Measurements from ENCODE around the gene RPS6KA2.

Gene RPS6KA2

DNA sequence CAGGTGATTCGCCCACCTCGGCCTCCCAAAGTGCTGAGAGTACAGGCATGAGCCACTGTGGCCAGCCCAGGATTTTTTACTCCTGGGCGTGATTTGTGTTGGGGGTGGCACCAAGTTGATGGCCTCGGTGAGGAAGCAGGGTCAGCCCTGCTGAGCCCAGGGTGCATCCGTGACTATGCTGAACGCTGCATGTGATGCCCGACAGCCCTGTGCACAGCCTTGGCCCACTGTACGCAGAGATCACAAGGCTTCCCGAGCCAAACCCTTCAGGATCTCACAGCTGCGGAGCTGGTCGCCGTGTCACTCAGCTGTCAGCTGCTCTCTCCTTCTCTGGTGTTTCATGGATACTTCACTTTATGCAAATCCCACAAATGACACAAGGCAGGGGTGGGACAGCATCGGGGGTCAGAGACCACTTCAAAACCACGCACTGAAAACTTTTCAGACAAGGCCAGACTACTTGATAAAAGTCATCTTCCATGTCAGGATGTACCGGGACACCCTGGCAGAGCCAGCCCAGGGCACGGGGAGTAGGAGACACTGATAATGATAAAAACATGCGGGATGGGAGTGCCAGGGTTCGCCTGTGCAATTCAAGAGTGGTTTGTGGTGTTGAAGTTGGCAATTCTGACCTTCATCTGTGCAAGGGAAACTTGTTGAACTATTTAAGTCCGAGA is 31.2 kb upstream of the RPS6KA2 start:
- in situ Hi-C loops (cut with HindIII; ENCODE audit: low pct_ligation_motif_present, low pct_unique_long_range_greater_than_20kb, low sequenced_read_pairs) = no loop called here
- no peak for DNase-seq

DNA sequence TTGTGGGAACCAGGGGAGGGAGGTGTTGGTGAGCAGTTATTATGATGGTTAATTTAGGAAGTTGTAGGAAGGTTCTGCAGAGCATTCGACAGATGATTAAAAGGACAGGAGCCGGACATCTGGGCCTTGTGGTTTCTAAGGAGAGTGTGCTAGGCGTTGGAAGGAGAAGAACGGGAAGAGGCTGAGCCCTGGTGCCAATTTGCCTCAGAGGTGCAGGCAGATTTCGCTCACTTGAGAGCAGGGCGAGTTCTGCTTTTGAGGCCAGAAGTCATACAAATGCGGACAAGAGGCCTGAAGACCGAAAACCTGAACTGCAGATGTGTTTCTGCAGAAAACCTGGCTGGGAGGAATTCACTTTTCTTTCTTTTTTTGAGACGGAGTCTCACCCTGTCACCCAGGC is 30.5 kb upstream of the RPS6KA2 start:
- no peak for DNase-seq
- in situ Hi-C loops (cut with HindIII; ENCODE audit: low pct_ligation_motif_present, low pct_unique_long_range_greater_than_20kb, low sequenced_read_pairs) = no loop called here

GRCh38 chr6:166656230-166657151 is 29.4 kb upstream of the RPS6KA2 start:
- in situ Hi-C loops (cut with HindIII; ENCODE audit: low pct_ligation_motif_present, low pct_unique_long_range_greater_than_20kb, low sequenced_read_pairs) = no loop called here
- DNase-seq = no peak

- DNase-seq = no peak
- in situ Hi-C loops (cut with HindIII; ENCODE audit: low pct_ligation_motif_present, low pct_unique_long_range_greater_than_20kb, low sequenced_read_pairs) = no loop called here
These were observed 28.7 kb upstream of the RPS6KA2 start for GRCh38 chr6:166655713-166656229.

GRCh38 chr6:166655251-166655650 is 28.2 kb upstream of the RPS6KA2 start:
- in situ Hi-C loops (cut with HindIII; ENCODE audit: low pct_ligation_motif_present, low pct_unique_long_range_greater_than_20kb, low sequenced_read_pairs) = no loop called here
- DNase-seq = no peak

DNA sequence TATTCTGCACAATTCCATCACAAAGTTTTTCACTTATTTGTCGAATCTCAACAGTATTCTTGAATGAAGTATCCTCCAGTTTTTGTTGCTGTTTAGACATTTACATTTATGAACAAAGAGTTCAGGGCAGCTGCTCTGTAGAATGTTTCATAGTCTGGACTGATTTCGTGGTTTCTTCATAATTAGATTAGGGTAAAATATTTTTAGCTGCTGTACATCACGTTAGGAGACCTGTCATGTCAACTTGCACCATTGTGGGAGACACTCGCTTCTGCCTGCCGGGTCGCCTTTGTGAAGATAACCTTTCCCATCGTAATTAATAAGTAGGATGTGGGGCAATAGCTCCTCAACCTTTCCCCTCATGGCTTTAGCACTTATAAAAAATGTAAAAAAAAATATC is 27.5 kb upstream of the RPS6KA2 start:
- in situ Hi-C loops (cut with HindIII; ENCODE audit: low pct_ligation_motif_present, low pct_unique_long_range_greater_than_20kb, low sequenced_read_pairs) = no loop called here
- no peak for DNase-seq

DNA sequence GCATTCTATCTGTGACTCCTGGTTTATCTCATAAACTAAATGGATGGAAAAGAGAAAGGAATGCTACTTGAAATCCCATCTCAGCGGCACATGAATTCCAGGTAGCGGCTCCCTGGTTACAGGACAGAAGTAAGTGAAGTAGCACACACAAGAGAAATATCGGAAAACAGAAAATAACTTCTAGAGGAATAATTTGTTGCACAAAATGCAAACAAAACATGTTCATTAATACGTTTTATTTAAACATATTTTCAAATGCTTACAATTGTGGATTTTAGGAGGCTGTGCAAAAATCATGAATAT is 26.5 kb upstream of the RPS6KA2 start:
- in situ Hi-C loops (cut with HindIII; ENCODE audit: low pct_ligation_motif_present, low pct_unique_long_range_greater_than_20kb, low sequenced_read_pairs) = no loop called here

GRCh38 chr6:166650824-166651807 is 24.1 kb upstream of the RPS6KA2 start:
- no peak for DNase-seq
- in situ Hi-C loops (cut with HindIII; ENCODE audit: low pct_ligation_motif_present, low pct_unique_long_range_greater_than_20kb, low sequenced_read_pairs) = no loop called here

More for the DNA sequence above, 26.5 kb upstream of the RPS6KA2 start:
- DNase-seq = no peak

DNA sequence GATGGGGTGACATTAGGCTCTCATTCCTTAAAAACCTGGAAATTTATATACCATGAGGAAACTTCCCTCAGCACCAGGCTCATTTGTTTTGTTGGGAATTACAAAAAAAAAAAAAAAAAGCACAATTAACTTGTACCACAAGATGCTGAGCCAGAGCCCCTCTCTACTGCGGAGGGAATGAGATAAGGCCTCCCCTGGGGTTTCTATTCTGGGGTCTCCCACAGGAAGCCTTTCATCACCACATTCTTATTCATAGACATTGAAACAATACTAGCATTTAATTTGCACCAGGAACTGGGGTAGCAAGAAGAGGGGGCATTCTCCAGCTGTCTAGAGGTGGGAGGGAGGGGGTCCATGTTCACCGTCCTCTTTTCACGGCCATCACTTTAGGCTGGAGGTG is 23.0 kb upstream of the RPS6KA2 start:
- in situ Hi-C loops (cut with HindIII; ENCODE audit: low pct_ligation_motif_present, low pct_unique_long_range_greater_than_20kb, low sequenced_read_pairs) = no loop called here
- DNase-seq = no peak

DNA sequence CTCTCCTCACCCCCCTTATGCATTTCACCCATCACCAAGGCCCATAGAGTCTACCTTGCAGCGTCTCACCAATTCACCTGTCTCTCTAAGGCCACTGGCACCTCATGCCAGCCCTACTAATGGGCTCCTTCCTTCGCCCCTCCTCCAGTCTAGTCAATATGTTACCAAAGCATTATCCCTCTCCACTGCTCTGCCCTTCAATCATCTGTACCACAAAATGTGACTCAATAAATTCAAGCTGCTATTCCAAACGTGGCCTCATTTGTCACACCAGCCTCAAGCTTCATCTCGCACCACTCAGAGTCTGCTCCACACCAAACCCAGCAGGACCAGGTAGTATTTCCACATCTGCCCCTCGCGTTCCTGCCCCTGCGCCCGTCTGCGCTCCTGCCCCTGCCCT is 21.8 kb upstream of the RPS6KA2 start:
- in situ Hi-C loops (cut with HindIII; ENCODE audit: low pct_ligation_motif_present, low pct_unique_long_range_greater_than_20kb, low sequenced_read_pairs) = no loop called here
- no peak for DNase-seq

GRCh38 chr6:166647896-166648295 is 20.8 kb upstream of the RPS6KA2 start:
- DNase-seq = no peak
- in situ Hi-C loops (cut with HindIII; ENCODE audit: low pct_ligation_motif_present, low pct_unique_long_range_greater_than_20kb, low sequenced_read_pairs) = no loop called here

DNA sequence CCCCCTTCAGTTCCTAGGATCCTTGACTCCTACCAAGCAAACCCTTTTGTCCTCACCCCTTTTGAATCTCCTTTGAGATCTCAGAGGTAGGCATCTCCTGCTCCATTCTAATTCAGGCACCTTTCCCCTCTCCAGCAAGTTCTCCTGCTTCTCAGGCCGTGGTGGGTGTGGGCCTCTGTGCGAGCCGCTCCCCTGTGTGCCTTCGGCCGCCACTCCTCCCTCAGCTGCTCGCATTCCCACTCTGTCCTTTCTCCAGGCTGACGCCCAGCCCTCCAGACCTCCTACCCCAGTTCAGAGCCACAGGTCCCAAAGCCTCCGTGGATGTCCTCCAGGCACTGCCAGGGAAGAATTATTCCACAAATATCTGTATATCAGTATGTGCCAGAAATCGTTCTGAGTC is 19.7 kb upstream of the RPS6KA2 start:
- in situ Hi-C loops (cut with HindIII; ENCODE audit: low pct_ligation_motif_present, low pct_unique_long_range_greater_than_20kb, low sequenced_read_pairs) = no loop called here

GRCh38 chr6:166645896-166646295 is 18.8 kb upstream of the RPS6KA2 start:
- in situ Hi-C loops (cut with HindIII; ENCODE audit: low pct_ligation_motif_present, low pct_unique_long_range_greater_than_20kb, low sequenced_read_pairs) = no loop called here
- no peak for DNase-seq

More for the DNA sequence above, 19.7 kb upstream of the RPS6KA2 start:
- DNase-seq = no peak

DNA sequence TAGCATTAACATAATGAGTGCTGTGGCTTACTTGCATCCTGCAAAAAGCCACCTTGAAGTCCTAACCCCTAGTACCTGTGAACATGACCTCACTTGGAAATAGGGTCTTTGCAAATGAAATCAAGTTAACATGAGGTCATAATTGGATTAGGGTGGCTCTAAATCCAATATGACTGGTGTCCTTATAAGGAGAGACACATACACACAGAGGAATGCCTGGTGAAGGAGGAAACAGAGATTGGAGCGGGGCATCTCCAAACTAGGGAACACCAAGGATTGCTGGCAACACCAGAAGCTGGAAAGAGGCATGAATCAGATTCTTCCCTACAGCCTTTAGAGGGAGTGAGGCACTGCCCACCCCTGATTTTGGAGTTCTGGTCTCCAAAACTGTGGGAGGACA is 17.6 kb upstream of the RPS6KA2 start:
- in situ Hi-C loops (cut with HindIII; ENCODE audit: low pct_ligation_motif_present, low pct_unique_long_range_greater_than_20kb, low sequenced_read_pairs) = no loop called here
- no peak for DNase-seq

GRCh38 chr6:166643891-166644590 is 17.0 kb upstream of the RPS6KA2 start:
- in situ Hi-C loops (cut with HindIII; ENCODE audit: low pct_ligation_motif_present, low pct_unique_long_range_greater_than_20kb, low sequenced_read_pairs) = no loop called here

GRCh38 chr6:166642646-166643045 is 15.6 kb upstream of the RPS6KA2 start:
- in situ Hi-C loops (cut with HindIII; ENCODE audit: low pct_ligation_motif_present, low pct_unique_long_range_greater_than_20kb, low sequenced_read_pairs) = no loop called here
- DNase-seq = no peak

More at GRCh38 chr6:166643891-166644590, 17.0 kb upstream of the RPS6KA2 start:
- no peak for DNase-seq

DNA sequence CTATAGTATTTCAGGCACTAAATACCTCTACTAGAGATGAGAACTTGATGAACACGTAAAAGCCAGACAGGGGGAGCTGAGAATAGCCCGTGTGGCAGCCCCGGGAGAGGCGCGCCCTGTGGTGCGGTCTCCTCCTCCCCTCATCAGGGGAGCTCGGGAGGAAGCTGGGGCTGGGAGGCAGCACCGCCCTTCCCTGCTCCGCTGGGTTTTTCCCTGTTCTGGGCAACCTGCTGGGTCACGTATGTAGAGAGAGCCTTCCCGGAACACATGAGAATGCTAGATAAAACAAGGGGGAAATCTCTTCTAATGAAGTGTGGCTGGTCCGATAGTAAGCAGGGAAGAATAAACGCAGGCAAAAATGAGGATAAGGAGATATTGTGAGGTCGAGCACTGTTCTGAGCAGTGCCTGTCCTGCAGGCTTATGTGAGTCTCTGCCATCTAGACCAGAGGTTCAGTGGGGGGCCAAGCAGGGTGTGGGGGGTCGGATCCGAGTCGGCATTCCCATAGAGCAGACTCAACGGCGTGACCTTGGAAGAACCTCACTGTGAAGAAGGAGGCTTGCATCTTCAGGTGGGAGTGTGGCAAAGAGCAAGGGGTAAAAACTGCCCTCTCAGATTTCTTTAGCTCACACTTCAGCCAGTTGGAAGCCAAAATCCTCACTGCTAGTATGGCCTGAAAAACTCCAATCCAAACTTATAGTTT is 13.4 kb upstream of the RPS6KA2 start:
- in situ Hi-C loops (cut with HindIII; ENCODE audit: low pct_ligation_motif_present, low pct_unique_long_range_greater_than_20kb, low sequenced_read_pairs) = no loop called here

GRCh38 chr6:166639921-166640320 is 12.9 kb upstream of the RPS6KA2 start:
- in situ Hi-C loops (cut with HindIII; ENCODE audit: low pct_ligation_motif_present, low pct_unique_long_range_greater_than_20kb, low sequenced_read_pairs) = no loop called here
- DNase-seq = no peak

More for the DNA sequence above, 13.4 kb upstream of the RPS6KA2 start:
- DNase-seq = no peak
